ENCODE results near the gene RPL10L.

The RPL10L gene

DNA sequence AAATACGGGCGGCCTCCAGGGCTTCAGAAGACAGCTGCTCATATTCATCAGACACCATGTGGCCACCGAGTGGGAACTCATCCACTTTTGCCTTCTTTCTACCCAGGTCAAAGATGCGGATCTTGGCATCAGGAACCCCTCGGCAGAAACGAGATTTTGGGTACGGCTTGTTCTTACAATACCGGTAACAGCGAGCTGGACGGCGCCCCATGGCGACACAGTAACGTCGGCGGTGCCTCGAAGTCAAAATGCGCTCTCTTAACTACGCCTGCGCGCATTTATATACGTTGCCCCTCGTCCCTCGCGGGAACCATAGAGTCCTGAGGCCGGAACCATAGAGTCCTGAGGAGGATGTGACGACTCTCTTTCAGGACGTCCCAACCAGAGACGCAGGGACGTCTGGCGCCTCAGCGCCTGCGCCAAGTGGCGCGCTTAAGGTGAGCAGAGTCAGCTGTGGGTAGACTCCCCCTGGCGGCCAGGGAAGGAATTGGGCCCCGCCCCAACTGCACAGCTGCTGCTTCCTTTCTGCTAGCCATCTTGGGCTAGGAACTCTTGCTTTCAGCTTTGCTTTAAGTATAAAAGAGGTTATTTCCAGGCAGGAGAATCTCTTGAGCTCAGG lies at the start of gene RPL10L:
Gene RPL10L, minus strand, starts transcription at position 256 of the 619 bp plus-strand sequence. Its CDS starts 45 bp downstream, at position 211.
- DNase-seq = no peak

DNA sequence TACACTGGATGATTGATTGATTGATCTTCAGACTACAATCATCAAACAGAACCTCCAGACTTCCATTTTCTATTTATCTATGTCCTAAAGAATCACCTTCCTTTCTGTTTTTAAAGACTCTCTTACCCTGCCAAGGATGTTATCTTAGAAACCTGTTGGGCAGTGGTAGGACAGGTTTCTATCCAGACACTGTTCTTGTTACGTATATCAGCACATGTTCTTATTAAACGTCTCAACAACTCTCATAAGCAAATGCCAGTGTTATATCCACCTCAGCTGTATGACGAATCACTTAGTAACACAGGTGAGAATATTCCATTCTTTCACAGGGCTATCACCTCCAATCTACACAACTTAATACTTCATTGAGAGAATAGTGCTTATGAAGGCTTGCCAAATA lies 40.2 kb upstream of the RPL10L start:
- DNase-seq = no peak

DNA sequence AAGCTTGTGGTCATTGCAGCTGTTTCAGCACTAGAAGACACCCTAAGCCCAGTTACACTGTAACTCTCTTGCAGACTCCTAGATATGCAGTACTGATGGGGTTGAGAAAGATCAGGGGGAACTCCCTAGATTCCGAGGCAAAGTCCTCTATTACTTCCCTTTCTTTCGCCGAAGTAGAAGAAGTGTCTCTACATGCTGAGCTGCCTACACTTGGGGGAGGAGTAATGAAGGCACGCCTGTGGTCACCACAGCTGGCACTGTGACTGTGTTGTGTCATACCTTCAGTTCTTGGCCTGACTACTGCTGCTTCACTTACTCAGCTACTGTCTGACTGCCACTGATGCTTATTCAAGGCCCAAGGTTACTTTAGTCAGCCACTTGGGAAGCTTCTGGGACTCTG lies 35.1 kb upstream of the RPL10L start:
- DNase-seq = no peak

- no peak for DNase-seq
Measured at GRCh38 chr14:46672128-46672527, 20.5 kb upstream of the RPL10L start.

GRCh38 chr14:46663382-46663781 lies 11.8 kb upstream of the RPL10L start:
- DNase-seq = no peak

- no peak for DNase-seq
Measured at GRCh38 chr14:46661728-46662127, 10.1 kb upstream of the RPL10L start.

GRCh38 chr14:46653031-46653755 lies 1.6 kb upstream of the RPL10L start:
- DNase-seq = no peak

DNA sequence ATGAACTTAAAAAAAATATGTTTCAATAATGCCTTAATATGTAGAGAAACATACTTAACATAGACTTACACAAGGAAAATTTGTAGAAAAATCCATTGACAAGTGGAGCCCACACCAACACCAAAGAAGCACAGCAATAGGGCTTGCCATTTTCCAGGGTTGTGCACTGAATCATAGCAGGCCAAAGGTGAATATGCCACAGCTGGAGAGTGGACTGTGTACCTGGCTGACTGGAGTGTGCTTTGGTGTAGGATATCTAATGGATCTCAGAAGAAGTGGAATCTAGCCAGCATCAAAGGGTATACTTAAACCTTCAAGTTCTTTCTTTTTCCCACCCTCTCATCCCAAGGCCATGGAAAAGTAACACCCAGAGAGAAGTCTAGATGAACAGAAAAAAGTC lies 4.8 kb downstream of the RPL10L start:
- DNase-seq = no peak

GRCh38 chr14:46626876-46627275 lies 24.7 kb downstream of the RPL10L start:
- DNase-seq = no peak
